ENCODE data around the gene SPTBN1.

DNA sequence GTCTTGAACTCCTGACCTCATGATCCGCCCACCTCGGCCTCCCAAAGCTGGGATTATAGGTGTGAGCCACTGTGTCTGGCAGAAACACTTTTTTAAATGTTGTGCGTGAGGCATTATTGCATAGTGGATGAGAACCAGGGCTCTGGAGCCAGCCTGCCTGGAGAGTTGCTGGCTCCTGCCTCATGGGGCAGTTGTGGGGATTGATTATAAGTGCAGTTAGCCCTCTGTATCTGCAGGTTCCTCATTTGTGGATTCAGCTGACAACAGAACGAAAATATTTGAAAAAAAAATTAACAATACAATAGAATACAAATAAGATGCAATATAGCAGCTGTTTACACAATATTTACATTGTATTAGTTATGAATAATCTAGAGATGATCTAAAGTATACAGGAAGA is 137.9 kb downstream of the SPTBN1 start:
- TF ChIP-seq, protein P1, sequence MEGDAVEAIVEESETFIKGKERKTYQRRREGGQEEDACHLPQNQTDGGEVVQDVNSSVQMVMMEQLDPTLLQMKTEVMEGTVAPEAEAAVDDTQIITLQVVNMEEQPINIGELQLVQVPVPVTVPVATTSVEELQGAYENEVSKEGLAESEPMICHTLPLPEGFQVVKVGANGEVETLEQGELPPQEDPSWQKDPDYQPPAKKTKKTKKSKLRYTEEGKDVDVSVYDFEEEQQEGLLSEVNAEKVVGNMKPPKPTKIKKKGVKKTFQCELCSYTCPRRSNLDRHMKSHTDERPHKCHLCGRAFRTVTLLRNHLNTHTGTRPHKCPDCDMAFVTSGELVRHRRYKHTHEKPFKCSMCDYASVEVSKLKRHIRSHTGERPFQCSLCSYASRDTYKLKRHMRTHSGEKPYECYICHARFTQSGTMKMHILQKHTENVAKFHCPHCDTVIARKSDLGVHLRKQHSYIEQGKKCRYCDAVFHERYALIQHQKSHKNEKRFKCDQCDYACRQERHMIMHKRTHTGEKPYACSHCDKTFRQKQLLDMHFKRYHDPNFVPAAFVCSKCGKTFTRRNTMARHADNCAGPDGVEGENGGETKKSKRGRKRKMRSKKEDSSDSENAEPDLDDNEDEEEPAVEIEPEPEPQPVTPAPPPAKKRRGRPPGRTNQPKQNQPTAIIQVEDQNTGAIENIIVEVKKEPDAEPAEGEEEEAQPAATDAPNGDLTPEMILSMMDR (conservative IDR thresholded peaks at IDR 0.05; ENCODE audit: low read depth, low read length), result no peak
- TF ChIP-seq EZH2 (IDR thresholded peaks at IDR 0.05; ENCODE audit: borderline replicate concordance, low read depth, low read length, poor library complexity, severe bottlenecking), result no peak

Measured in A673 (cell line).